Smooth muscle cell (in vitro differentiated cells): ENCODE results near the gene FCRL5. TPM values are rescaled to one million over a fixed set of nuclear protein-coding genes. Genes with fewer than 3 reads are reported as not detected.

ENCODE experiments used
- DNase-seq: peaks from one replicate; lab custom pipeline; 2025; ENCODE audit not compliant: unreplicated experiment; lab: John Stamatoyannopoulos, UW
- H2AFZ ChIP-seq: fragments of 200-600 bp; sonication (generic); 2 replicates; pipeline ENCODE4 v1.6.0; 2016; ENCODE audit warnings: antibody characterized with exemption, low read depth, mild to moderate bottlenecking
- H3F3A ChIP-seq: fragments of 200-600 bp; sonication (generic); 2 replicates; pipeline ENCODE4 v1.6.0; 2017; ENCODE audit warnings: antibody characterized with exemption, low read depth
- H3K27ac ChIP-seq: fragments of 200-600 bp; sonication (generic); 2 replicates; pipeline ENCODE4 v1.5.1; 2016; ENCODE audit warnings: low read depth, mild to moderate bottlenecking
- H3K27me3 ChIP-seq: fragments of 200-600 bp; sonication (generic); 2 replicates; pipeline ENCODE4 v1.6.1; 2016; ENCODE audit warnings: low read depth, mild to moderate bottlenecking
- H3K36me3 ChIP-seq: fragments of 200-600 bp; sonication (generic); 2 replicates; pipeline ENCODE4 v1.5.1; 2016; ENCODE audit warnings: low read depth
- H3K4me1 ChIP-seq: fragments of 200-600 bp; sonication (generic); 2 replicates; pipeline ENCODE4 v1.5.1; 2016; ENCODE audit warnings: low read depth
- H3K4me2 ChIP-seq: fragments of 200-600 bp; sonication (generic); 2 replicates; pipeline ENCODE4 v1.6.0; 2016; ENCODE audit warnings: mild to moderate bottlenecking
- H3K4me3 ChIP-seq: fragments of 200-600 bp; sonication (generic); 2 replicates; pipeline ENCODE4 v1.5.1; 2016; ENCODE audit warnings: mild to moderate bottlenecking
- H3K79me2 ChIP-seq: fragments of 200-600 bp; sonication (generic); 2 replicates; pipeline ENCODE4 v1.6.0; 2016; ENCODE audit warnings: low read depth, mild to moderate bottlenecking
- H3K9ac ChIP-seq: fragments of 200-600 bp; sonication (generic); 2 replicates; pipeline ENCODE4 v1.6.0; 2016; ENCODE audit warnings: low read depth
- H3K9me3 ChIP-seq: fragments of 200-600 bp; sonication (generic); replicated peaks from 2 replicates; pipeline ENCODE4 v1.5.1; 2016; ENCODE audit warnings: low read depth
- H4K20me1 ChIP-seq: fragments of 200-600 bp; sonication (generic); 2 replicates; pipeline ENCODE4 v1.6.0; 2016; ENCODE audit warnings: low read depth
- WGBS: methylation state at CpG from one replicate; pipeline ENCODE4 v1.1.7; 2016; ENCODE audit warnings: low lambda C conversion rate; 5-methylcytosine and 5-hydroxymethylcytosine counted together
- polyA plus RNA-seq: library from polyadenylated mRNA; unstranded; fragments of >200 nt; fragmentation: Nextera tagmentation; extraction: Ambion mirVana; gene quantifications from 2 replicates; pipeline ENCODE4 v1.2.1, GENCODE V29; 2016
- total RNA-seq: library from RNA; depleted of rRNA; stranded (reverse); fragments of >200 nt; gene quantifications from 2 replicates; pipeline ENCODE4 v1.2.3, GENCODE V29; 2014
- TF ChIP-seq, protein P1 (sequence below): fragments of 200-600 bp; sonication (generic); IDR thresholded peaks from 2 replicates; pipeline ENCODE4 v1.5.1; 2017; ENCODE audit warnings: borderline replicate concordance, mild to moderate bottlenecking, antibody characterized with exemption; ENCODE audit not compliant: insufficient read depth, poor library complexity, severe bottlenecking

FCRL5 gene
- total and polyA plus RNA-seq, 2 experiments from 2014 or later: not detected

DNA sequence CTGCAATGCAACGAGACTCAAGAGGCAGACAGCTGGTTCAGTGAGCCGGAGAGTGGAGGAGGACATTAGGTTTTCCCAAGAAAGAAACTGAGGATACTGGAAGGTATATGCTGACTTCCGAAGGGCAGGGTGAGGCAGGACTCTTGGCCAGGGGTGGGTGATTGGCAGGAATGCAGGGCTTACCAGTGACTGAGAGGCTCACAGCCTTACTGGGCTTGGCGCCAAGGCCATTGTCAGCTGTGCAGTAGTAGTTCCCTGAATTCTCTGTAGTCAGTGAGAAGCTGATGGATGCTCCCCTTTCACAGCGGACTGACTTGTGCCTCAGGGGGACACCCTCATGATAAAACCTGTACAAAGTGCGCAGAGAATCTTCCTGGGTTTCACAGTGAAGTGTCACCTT, 9.6 kb downstream of the FCRL5 start:
- Histone ChIP-seq H3K9ac (no peak overlapping the region), H3K27ac (no peak overlapping the region), H3K4me3 (no peak overlapping the region), H3K4me2 (no peak overlapping the region), H3K9me3 (no peaks in the 10 kb centered on the region), H4K20me1 (no peaks in the 10 kb centered on the region), H3K27me3 (no peaks in the 10 kb centered on the region), H3K79me2 (no peaks in the 10 kb centered on the region), H3F3A (no peaks in the 10 kb centered on the region), H3K4me1 (no peaks in the 10 kb centered on the region), H3K36me3 (no peaks in the 10 kb centered on the region), H2AFZ (no peak overlapping the region)
- no peak for DNase-seq
- 91% methylated on average over 6 of the region's 6 CpGs for WGBS
- TF ChIP-seq, protein P1, sequence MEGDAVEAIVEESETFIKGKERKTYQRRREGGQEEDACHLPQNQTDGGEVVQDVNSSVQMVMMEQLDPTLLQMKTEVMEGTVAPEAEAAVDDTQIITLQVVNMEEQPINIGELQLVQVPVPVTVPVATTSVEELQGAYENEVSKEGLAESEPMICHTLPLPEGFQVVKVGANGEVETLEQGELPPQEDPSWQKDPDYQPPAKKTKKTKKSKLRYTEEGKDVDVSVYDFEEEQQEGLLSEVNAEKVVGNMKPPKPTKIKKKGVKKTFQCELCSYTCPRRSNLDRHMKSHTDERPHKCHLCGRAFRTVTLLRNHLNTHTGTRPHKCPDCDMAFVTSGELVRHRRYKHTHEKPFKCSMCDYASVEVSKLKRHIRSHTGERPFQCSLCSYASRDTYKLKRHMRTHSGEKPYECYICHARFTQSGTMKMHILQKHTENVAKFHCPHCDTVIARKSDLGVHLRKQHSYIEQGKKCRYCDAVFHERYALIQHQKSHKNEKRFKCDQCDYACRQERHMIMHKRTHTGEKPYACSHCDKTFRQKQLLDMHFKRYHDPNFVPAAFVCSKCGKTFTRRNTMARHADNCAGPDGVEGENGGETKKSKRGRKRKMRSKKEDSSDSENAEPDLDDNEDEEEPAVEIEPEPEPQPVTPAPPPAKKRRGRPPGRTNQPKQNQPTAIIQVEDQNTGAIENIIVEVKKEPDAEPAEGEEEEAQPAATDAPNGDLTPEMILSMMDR: no peak

DNA sequence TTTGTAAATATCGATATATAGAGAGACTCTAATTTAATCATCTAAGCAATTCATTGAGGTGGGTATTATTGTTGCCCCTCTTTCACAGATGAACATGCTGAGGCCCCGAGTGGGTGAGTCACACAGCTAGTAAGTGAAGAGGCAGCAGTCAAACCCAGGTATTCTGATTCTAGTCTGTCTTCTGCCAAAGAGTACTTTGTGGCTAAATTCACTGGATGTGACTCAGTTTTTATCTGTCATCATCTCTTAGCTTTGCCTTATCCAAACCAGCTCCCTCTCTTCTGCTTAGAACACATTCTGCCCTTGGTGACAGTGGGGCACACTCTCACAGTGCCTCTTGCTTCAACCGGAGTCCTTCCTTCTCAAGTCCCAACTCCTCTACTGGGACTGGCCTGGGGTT, 11.5 kb downstream of the FCRL5 start:
- H3K27ac ChIP-seq: no peak overlapping the region
- H3K9me3 ChIP-seq: no peaks in the 10 kb centered on the region
- no peaks in the 10 kb centered on the region for H3K36me3 ChIP-seq
- WGBS: 89% methylated on average over 3 of the region's 3 CpGs
- no peak overlapping the region for H3K4me3 ChIP-seq
- H3K27me3 ChIP-seq: no peaks in the 10 kb centered on the region
- H3K79me2 ChIP-seq: no peaks in the 10 kb centered on the region
- TF ChIP-seq, protein P1: no peak
- H3F3A ChIP-seq: no peaks in the 10 kb centered on the region
- no peak overlapping the region for H3K4me2 ChIP-seq
- no peaks in the 10 kb centered on the region for H3K4me1 ChIP-seq
- H3K9ac ChIP-seq: no peak overlapping the region
- no peak overlapping the region for H2AFZ ChIP-seq
- DNase-seq: no peak
- no peaks in the 10 kb centered on the region for H4K20me1 ChIP-seq

DNA sequence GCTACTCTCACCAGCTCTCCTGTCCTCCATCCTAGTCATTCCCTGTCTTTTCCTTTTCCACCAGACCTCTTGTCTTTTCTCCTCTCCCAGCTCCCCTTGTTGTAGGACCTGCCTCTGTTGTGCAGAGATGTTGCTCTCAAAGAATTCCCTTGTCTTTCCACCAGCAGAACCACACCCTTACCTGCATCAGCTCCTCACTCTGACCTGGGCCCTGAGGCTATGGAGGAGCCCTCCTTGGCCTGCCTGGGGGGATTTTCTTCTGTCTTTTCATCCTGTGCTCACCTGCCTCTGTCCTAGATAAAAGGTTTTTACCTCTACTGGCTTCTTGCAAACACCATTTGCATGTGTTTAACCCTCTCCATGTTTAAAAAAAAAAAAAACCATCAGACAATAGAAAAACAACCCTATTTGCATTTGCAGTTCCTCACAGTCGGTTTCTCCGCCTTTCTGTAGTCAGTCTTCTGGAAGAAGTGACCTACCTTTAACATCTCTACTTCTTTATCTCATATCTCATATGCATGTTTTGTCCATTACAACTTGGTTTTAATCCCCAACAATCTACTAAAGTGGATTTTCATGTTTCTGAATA, 12.1 kb downstream of the FCRL5 start:
- no peaks in the 10 kb centered on the region for H3K36me3 ChIP-seq
- H4K20me1 ChIP-seq: no peaks in the 10 kb centered on the region
- no peaks in the 10 kb centered on the region for H3K9me3 ChIP-seq
- WGBS: 22% methylated on average over 2 of the region's 2 CpGs
- H3K4me3 ChIP-seq: no peak overlapping the region
- no peak overlapping the region for H2AFZ ChIP-seq
- no peaks in the 10 kb centered on the region for H3F3A ChIP-seq
- no peak for DNase-seq
- H3K79me2 ChIP-seq: no peaks in the 10 kb centered on the region
- no peak overlapping the region for H3K27ac ChIP-seq
- no peaks in the 10 kb centered on the region for H3K27me3 ChIP-seq
- TF ChIP-seq, protein P1: no peak
- H3K9ac ChIP-seq: no peak overlapping the region
- no peaks in the 10 kb centered on the region for H3K4me1 ChIP-seq
- H3K4me2 ChIP-seq: no peak overlapping the region

DNA sequence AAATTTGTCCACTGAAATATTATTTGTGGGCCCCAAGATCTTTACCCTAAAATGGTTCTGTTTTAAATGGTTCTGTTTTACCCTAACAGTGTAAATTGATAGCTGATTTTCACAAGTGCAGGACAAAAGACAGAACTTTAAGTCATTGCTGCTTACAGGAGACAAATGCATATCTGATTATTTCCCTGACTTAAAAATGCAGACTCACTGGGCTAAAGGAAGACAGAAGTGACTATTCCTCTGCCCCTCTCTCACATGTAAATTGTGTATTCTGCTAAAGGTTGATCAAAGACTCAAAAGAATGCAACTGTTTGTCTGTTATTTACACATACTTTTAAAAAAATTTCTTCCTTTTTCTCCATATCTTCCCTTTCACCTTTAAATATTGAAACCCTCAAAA, 12.7 kb downstream of the FCRL5 start:
- TF ChIP-seq, protein P1: no peak
- H3K27me3 ChIP-seq: no peaks in the 10 kb centered on the region
- no peaks in the 10 kb centered on the region for H3K79me2 ChIP-seq

More for the DNA sequence above, 12.7 kb downstream of the FCRL5 start:
- Histone ChIP-seq H4K20me1 (no peaks in the 10 kb centered on the region), H3F3A (no peaks in the 10 kb centered on the region), H3K9ac (no peak overlapping the region), H2AFZ (no peak overlapping the region), H3K4me1 (no peaks in the 10 kb centered on the region), H3K9me3 (no peaks in the 10 kb centered on the region), H3K4me2 (no peak overlapping the region), H3K4me3 (no peak overlapping the region), H3K36me3 (no peaks in the 10 kb centered on the region), H3K27ac (no peak overlapping the region)
- DNase-seq: no peak
